Neural cell (in vitro differentiated cells): ENCODE measurements around the gene VSIG10L2.

ENCODE experiments used
- EP300 ChIP-seq: fragments of 450-650 bp; conservative IDR thresholded peaks from 2 replicates; pipeline ENCODE4 v1.6.1; 2014; ENCODE audit warnings: antibody characterized with exemption, mild to moderate bottlenecking, moderate library complexity; ENCODE audit not compliant: poor library complexity, severe bottlenecking
- EZH2 ChIP-seq: fragments of 200-600, 300-800 bp; shearing (Covaris generic), sonication (generic); IDR thresholded peaks from 2 replicates; pipeline ENCODE4 v1.6.1; 2014; ENCODE audit warnings: antibody characterized with exemption, low read length, borderline replicate concordance, mild to moderate bottlenecking; ENCODE audit not compliant: insufficient read depth, poor library complexity, severe bottlenecking
- REST ChIP-seq: IDR thresholded peaks from 2 replicates; pipeline ENCODE4 v1.6.1; 2012; ENCODE audit warnings: borderline replicate concordance
- SMC3 ChIP-seq: fragments of 450-650 bp; conservative IDR thresholded peaks from 2 replicates; pipeline ENCODE4 v1.6.1; 2014; ENCODE audit warnings: antibody characterized with exemption, mild to moderate bottlenecking, moderate library complexity; ENCODE audit not compliant: poor library complexity
- TAF1 ChIP-seq: IDR thresholded peaks from 2 replicates; pipeline ENCODE4 v1.6.1; 2012; ENCODE audit warnings: low read depth
- TF ChIP-seq, protein P1 (sequence below): fragments of 450-650 bp; IDR thresholded peaks from 2 replicates; pipeline ENCODE4 v1.5.1; 2014; ENCODE audit warnings: antibody characterized with exemption, mild to moderate bottlenecking, moderate library complexity; ENCODE audit not compliant: poor library complexity, severe bottlenecking

DNA sequence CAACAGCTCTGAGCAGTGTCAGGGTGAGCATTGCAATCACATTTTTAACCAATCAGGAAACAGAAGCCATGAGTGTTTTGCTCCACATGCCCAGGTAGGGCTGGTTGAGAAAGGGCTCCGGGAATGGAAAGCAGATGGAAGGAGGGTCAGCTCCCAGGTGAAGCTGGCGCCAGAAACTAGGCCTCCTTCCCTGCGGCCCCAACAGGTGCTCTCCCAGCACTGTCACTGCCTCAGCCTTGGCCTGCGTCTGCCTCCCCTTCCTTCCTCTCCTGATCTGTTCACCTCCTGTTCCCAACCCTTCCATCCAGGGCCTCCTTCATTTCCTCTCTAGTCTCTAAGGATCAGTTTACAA is 4.6 kb upstream of the VSIG10L2 start:
- TF ChIP-seq TAF1 (no peak), EP300 (no peak), REST (no peak), SMC3 (no peak), EZH2 (no peak)
- TF ChIP-seq, protein P1, sequence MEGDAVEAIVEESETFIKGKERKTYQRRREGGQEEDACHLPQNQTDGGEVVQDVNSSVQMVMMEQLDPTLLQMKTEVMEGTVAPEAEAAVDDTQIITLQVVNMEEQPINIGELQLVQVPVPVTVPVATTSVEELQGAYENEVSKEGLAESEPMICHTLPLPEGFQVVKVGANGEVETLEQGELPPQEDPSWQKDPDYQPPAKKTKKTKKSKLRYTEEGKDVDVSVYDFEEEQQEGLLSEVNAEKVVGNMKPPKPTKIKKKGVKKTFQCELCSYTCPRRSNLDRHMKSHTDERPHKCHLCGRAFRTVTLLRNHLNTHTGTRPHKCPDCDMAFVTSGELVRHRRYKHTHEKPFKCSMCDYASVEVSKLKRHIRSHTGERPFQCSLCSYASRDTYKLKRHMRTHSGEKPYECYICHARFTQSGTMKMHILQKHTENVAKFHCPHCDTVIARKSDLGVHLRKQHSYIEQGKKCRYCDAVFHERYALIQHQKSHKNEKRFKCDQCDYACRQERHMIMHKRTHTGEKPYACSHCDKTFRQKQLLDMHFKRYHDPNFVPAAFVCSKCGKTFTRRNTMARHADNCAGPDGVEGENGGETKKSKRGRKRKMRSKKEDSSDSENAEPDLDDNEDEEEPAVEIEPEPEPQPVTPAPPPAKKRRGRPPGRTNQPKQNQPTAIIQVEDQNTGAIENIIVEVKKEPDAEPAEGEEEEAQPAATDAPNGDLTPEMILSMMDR = no peak
